ENCODE results near the gene PIWIL1.

Gene PIWIL1

GRCh38 chr12:130307859-130308258, 29.8 kb upstream of the PIWIL1 start:
- H3K27ac ChIP-seq (ENCODE audit: low read depth, low read length) = no peak overlapping the region
- no peaks in the 10 kb centered on the region for H3K9me3 ChIP-seq (ENCODE audit: control insufficient read depth in 1 of 2, low read length in 2 of 2)
- no peaks in the 10 kb centered on the region for H3K36me3 ChIP-seq (ENCODE audit: control insufficient read depth in 1 of 2, insufficient read depth in 2 of 2, low read length in 2 of 2)
- H3K9ac ChIP-seq (ENCODE audit: low read depth in 1 of 2, low read length in 2 of 2) = no peak overlapping the region
- no peaks in the 10 kb centered on the region for H3K4me1 ChIP-seq (ENCODE audit: control insufficient read depth in 1 of 2, insufficient read depth in 2 of 2, low read length in 2 of 2)
- H3K4me3 ChIP-seq (ENCODE audit: low read depth in 1 of 2, low read length in 2 of 2) = no peak overlapping the region
- no peaks in the 10 kb centered on the region for H3K27me3 ChIP-seq (ENCODE audit: control insufficient read depth in 1 of 2, insufficient read depth in 2 of 2, low read length in 2 of 2)

- no peaks in the 10 kb centered on the region for H3K36me3 ChIP-seq (ENCODE audit: control insufficient read depth in 1 of 2, insufficient read depth in 2 of 2, low read length in 2 of 2)
- H3K9ac ChIP-seq (ENCODE audit: low read depth in 1 of 2, low read length in 2 of 2) = no peak overlapping the region
- no peak overlapping the region for H3K4me3 ChIP-seq (ENCODE audit: low read depth in 1 of 2, low read length in 2 of 2)
- H3K4me1 ChIP-seq (ENCODE audit: control insufficient read depth in 1 of 2, insufficient read depth in 2 of 2, low read length in 2 of 2) = no peaks in the 10 kb centered on the region
- H3K27ac ChIP-seq (ENCODE audit: low read depth, low read length) = no peak overlapping the region
- H3K9me3 ChIP-seq (ENCODE audit: control insufficient read depth in 1 of 2, low read length in 2 of 2) = no peaks in the 10 kb centered on the region
- no peaks in the 10 kb centered on the region for H3K27me3 ChIP-seq (ENCODE audit: control insufficient read depth in 1 of 2, insufficient read depth in 2 of 2, low read length in 2 of 2)
Measured at GRCh38 chr12:130308393-130308792, 29.3 kb upstream of the PIWIL1 start.

GRCh38 chr12:130316251-130316650, 21.4 kb upstream of the PIWIL1 start:
- Histone ChIP-seq H3K36me3 (ENCODE audit: control insufficient read depth in 1 of 2, insufficient read depth in 2 of 2, low read length in 2 of 2) (no peaks in the 10 kb centered on the region), H3K27me3 (ENCODE audit: control insufficient read depth in 1 of 2, insufficient read depth in 2 of 2, low read length in 2 of 2) (no peaks in the 10 kb centered on the region), H3K9ac (ENCODE audit: low read depth in 1 of 2, low read length in 2 of 2) (no peak overlapping the region), H3K27ac (ENCODE audit: low read depth, low read length) (no peak overlapping the region), H3K4me1 (ENCODE audit: control insufficient read depth in 1 of 2, insufficient read depth in 2 of 2, low read length in 2 of 2) (no peaks in the 10 kb centered on the region), H3K4me3 (ENCODE audit: low read depth in 1 of 2, low read length in 2 of 2) (no peak overlapping the region), H3K9me3 (ENCODE audit: control insufficient read depth in 1 of 2, low read length in 2 of 2) (no peaks in the 10 kb centered on the region)

- Histone ChIP-seq H3K9ac (ENCODE audit: low read depth in 1 of 2, low read length in 2 of 2) (no peak overlapping the region), H3K27ac (ENCODE audit: low read depth, low read length) (no peak overlapping the region), H3K9me3 (ENCODE audit: control insufficient read depth in 1 of 2, low read length in 2 of 2) (no peaks in the 10 kb centered on the region), H3K4me3 (ENCODE audit: low read depth in 1 of 2, low read length in 2 of 2) (no peak overlapping the region), H3K36me3 (ENCODE audit: control insufficient read depth in 1 of 2, insufficient read depth in 2 of 2, low read length in 2 of 2) (no peaks in the 10 kb centered on the region), H3K27me3 (ENCODE audit: control insufficient read depth in 1 of 2, insufficient read depth in 2 of 2, low read length in 2 of 2) (no peaks in the 10 kb centered on the region), H3K4me1 (ENCODE audit: control insufficient read depth in 1 of 2, insufficient read depth in 2 of 2, low read length in 2 of 2) (no peaks in the 10 kb centered on the region)
Measured at GRCh38 chr12:130320536-130320935, 17.2 kb upstream of the PIWIL1 start.

GRCh38 chr12:130322263-130322662, 15.4 kb upstream of the PIWIL1 start:
- Histone ChIP-seq H3K27ac (ENCODE audit: low read depth, low read length) (no peak overlapping the region), H3K4me3 (ENCODE audit: low read depth in 1 of 2, low read length in 2 of 2) (no peak overlapping the region), H3K4me1 (ENCODE audit: control insufficient read depth in 1 of 2, insufficient read depth in 2 of 2, low read length in 2 of 2) (no peaks in the 10 kb centered on the region), H3K36me3 (ENCODE audit: control insufficient read depth in 1 of 2, insufficient read depth in 2 of 2, low read length in 2 of 2) (no peaks in the 10 kb centered on the region), H3K9me3 (ENCODE audit: control insufficient read depth in 1 of 2, low read length in 2 of 2) (no peaks in the 10 kb centered on the region), H3K9ac (ENCODE audit: low read depth in 1 of 2, low read length in 2 of 2) (no peak overlapping the region), H3K27me3 (ENCODE audit: control insufficient read depth in 1 of 2, insufficient read depth in 2 of 2, low read length in 2 of 2) (no peaks in the 10 kb centered on the region)

- H3K4me3 ChIP-seq (ENCODE audit: low read depth in 1 of 2, low read length in 2 of 2) = no peak overlapping the region
- H3K36me3 ChIP-seq (ENCODE audit: control insufficient read depth in 1 of 2, insufficient read depth in 2 of 2, low read length in 2 of 2) = no peaks in the 10 kb centered on the region
- peaks cover 0 to 6% of the 10 kb centered on the region in 2 donors for H3K27me3 ChIP-seq (ENCODE audit: control insufficient read depth in 1 of 2, insufficient read depth in 2 of 2, low read length in 2 of 2)
- H3K4me1 ChIP-seq (ENCODE audit: control insufficient read depth in 1 of 2, insufficient read depth in 2 of 2, low read length in 2 of 2) = no peaks in the 10 kb centered on the region
- H3K9ac ChIP-seq (ENCODE audit: low read depth in 1 of 2, low read length in 2 of 2) = no peak overlapping the region
- H3K27ac ChIP-seq (ENCODE audit: low read depth, low read length) = no peak overlapping the region
- no peaks in the 10 kb centered on the region for H3K9me3 ChIP-seq (ENCODE audit: control insufficient read depth in 1 of 2, low read length in 2 of 2)
Measured at GRCh38 chr12:130330685-130331084, 7.0 kb upstream of the PIWIL1 start.

GRCh38 chr12:130331146-130331545, 6.5 kb upstream of the PIWIL1 start:
- Histone ChIP-seq H3K9ac (ENCODE audit: low read depth in 1 of 2, low read length in 2 of 2) (no peak overlapping the region), H3K4me1 (ENCODE audit: control insufficient read depth in 1 of 2, insufficient read depth in 2 of 2, low read length in 2 of 2) (no peaks in the 10 kb centered on the region), H3K4me3 (ENCODE audit: low read depth in 1 of 2, low read length in 2 of 2) (no peak overlapping the region), H3K9me3 (ENCODE audit: control insufficient read depth in 1 of 2, low read length in 2 of 2) (no peaks in the 10 kb centered on the region), H3K36me3 (ENCODE audit: control insufficient read depth in 1 of 2, insufficient read depth in 2 of 2, low read length in 2 of 2) (no peaks in the 10 kb centered on the region), H3K27me3 (ENCODE audit: control insufficient read depth in 1 of 2, insufficient read depth in 2 of 2, low read length in 2 of 2) (peaks cover 0 to 6% of the 10 kb centered on the region in 2 donors), H3K27ac (ENCODE audit: low read depth, low read length) (no peak overlapping the region)

- no peak overlapping the region for H3K27ac ChIP-seq (ENCODE audit: low read depth, low read length)
- no peak overlapping the region for H3K9ac ChIP-seq (ENCODE audit: low read depth in 1 of 2, low read length in 2 of 2)
- H3K36me3 ChIP-seq (ENCODE audit: control insufficient read depth in 1 of 2, insufficient read depth in 2 of 2, low read length in 2 of 2) = no peaks in the 10 kb centered on the region
- H3K4me1 ChIP-seq (ENCODE audit: control insufficient read depth in 1 of 2, insufficient read depth in 2 of 2, low read length in 2 of 2) = no peaks in the 10 kb centered on the region
- peaks cover 0 to 6% of the 10 kb centered on the region in 2 donors for H3K27me3 ChIP-seq (ENCODE audit: control insufficient read depth in 1 of 2, insufficient read depth in 2 of 2, low read length in 2 of 2)
- H3K9me3 ChIP-seq (ENCODE audit: control insufficient read depth in 1 of 2, low read length in 2 of 2) = no peaks in the 10 kb centered on the region
- no peak overlapping the region for H3K4me3 ChIP-seq (ENCODE audit: low read depth in 1 of 2, low read length in 2 of 2)
Measured at GRCh38 chr12:130333341-130333740, 4.3 kb upstream of the PIWIL1 start.

- H3K9me3 ChIP-seq (ENCODE audit: control insufficient read depth in 1 of 2, low read length in 2 of 2) = no peaks in the 10 kb centered on the region
- H3K27me3 ChIP-seq (ENCODE audit: control insufficient read depth in 1 of 2, insufficient read depth in 2 of 2, low read length in 2 of 2) = peaks cover 3 to 6% of the 10 kb centered on the region in 2 donors
- no peak overlapping the region for H3K27ac ChIP-seq (ENCODE audit: low read depth, low read length)
- no peak overlapping the region for H3K9ac ChIP-seq (ENCODE audit: low read depth in 1 of 2, low read length in 2 of 2)
- H3K4me3 ChIP-seq (ENCODE audit: low read depth in 1 of 2, low read length in 2 of 2) = no peak overlapping the region
- no peaks in the 10 kb centered on the region for H3K4me1 ChIP-seq (ENCODE audit: control insufficient read depth in 1 of 2, insufficient read depth in 2 of 2, low read length in 2 of 2)
- H3K36me3 ChIP-seq (ENCODE audit: control insufficient read depth in 1 of 2, insufficient read depth in 2 of 2, low read length in 2 of 2) = no peaks in the 10 kb centered on the region
Measured at GRCh38 chr12:130334399-130334798, 3.3 kb upstream of the PIWIL1 start.

- Histone ChIP-seq H3K27me3 (ENCODE audit: control insufficient read depth in 1 of 2, insufficient read depth in 2 of 2, low read length in 2 of 2) (peaks cover 8% of the 10 kb centered on the region in 2 donors), H3K27ac (ENCODE audit: low read depth, low read length) (no peak overlapping the region), H3K4me3 (ENCODE audit: low read depth in 1 of 2, low read length in 2 of 2) (no peak overlapping the region), H3K36me3 (ENCODE audit: control insufficient read depth in 1 of 2, insufficient read depth in 2 of 2, low read length in 2 of 2) (no peaks in the 10 kb centered on the region), H3K9me3 (ENCODE audit: control insufficient read depth in 1 of 2, low read length in 2 of 2) (no peaks in the 10 kb centered on the region), H3K9ac (ENCODE audit: low read depth in 1 of 2, low read length in 2 of 2) (no peak overlapping the region), H3K4me1 (ENCODE audit: control insufficient read depth in 1 of 2, insufficient read depth in 2 of 2, low read length in 2 of 2) (no peaks in the 10 kb centered on the region)
Measured at GRCh38 chr12:130334937-130335336, 2.8 kb upstream of the PIWIL1 start.

All from duodenal mucosa (tissue), 2 donors.